Gastrocnemius medialis (tissue), 4 donors: Measurements from ENCODE around the gene CTNNA2. TPM values are rescaled to one million over a fixed set of nuclear protein-coding genes. Genes with fewer than 3 reads are reported as not detected.
A peak's percentile ranks its signal among the peaks of the same experiment; 100 is the strongest.

Experiments
- ATAC-seq, 2 donors: fragments of 150-250 bp; one replicate each; pipeline ENCODE4 v1.9.1; 2016
- DNase-seq, 2 donors: peaks; one replicate each; pipeline ENCODE4 v3.0.0-alpha.2; 2019
- H3K27ac ChIP-seq, 4 donors: fragments of 200-600 bp; sonication (generic); 1 replicate in 1 of 4; 2 replicates in 3 of 4; pipeline ENCODE4 v1.5.1; 2016 to 2018; ENCODE audit warnings: mild to moderate bottlenecking in 2 of 4, moderate library complexity in 1 of 4
- H3K27me3 ChIP-seq, 3 donors: fragments of 200-600 bp; sonication (generic) in 2 of 3; 1 replicate in 1 of 3; 2 replicates in 2 of 3; pipeline versions ENCODE4 v1.5.1 to v1.6.0; 2016 to 2019; ENCODE audit warnings: mild to moderate bottlenecking in 1 of 3, moderate library complexity in 1 of 3
- H3K36me3 ChIP-seq, 2 donors: fragments of 200-600 bp; sonication (generic) in 1 of 2; one replicate each; pipeline ENCODE4 v1.5.1; 2017 to 2018
- H3K4me1 ChIP-seq, 2 donors: fragments of 200-600 bp; sonication (generic) in 1 of 2; one replicate each; pipeline ENCODE4 v1.5.1; 2016 to 2017; ENCODE audit warnings: mild to moderate bottlenecking in 2 of 2
- H3K4me3 ChIP-seq, 4 donors: fragments of 200-600 bp; sonication (generic) in 3 of 4; 1 replicate in 1 of 4; 2 replicates in 3 of 4; pipeline ENCODE4 v1.5.1; 2016 to 2019; ENCODE audit warnings: mild to moderate bottlenecking in 2 of 4
- H3K9me3 ChIP-seq, 3 donors: fragments of 200-600 bp; sonication (generic) in 2 of 3; 1 replicate in 1 of 3; 2 replicates in 2 of 3; pipeline ENCODE4 v1.5.1; 2016 to 2019
- POLR2A ChIP-seq, 2 donors: fragments of 450-650 bp; IDR thresholded peaks; one replicate each; pipeline ENCODE4 v1.6.1; 2017; ENCODE audit warnings: antibody characterized with exemption in 2 of 2, mild to moderate bottlenecking in 2 of 2, moderate library complexity in 2 of 2
- in situ Hi-C, 4 donors: fragments of 200-750 bp; cut with MboI; loops; one replicate each; pipeline versions ENCODE4 v1.15.0 to v1.8.0; 2017; ENCODE audit warnings: low sequenced_read_pairs in 4 of 4
- intact Hi-C: fragments of 100-400 bp; cut with DNase I; formaldehyde crosslinking; loops from one replicate; pipeline ENCODE4 v1.15.1; 2023; ENCODE audit warnings: low total_unique reads
- total RNA-seq, 4 donors: library from RNA; depleted of rRNA; stranded (reverse); fragments of >200 nt; gene quantifications; one replicate each; pipeline versions ENCODE4 v1.1.0 to v1.2.3, GENCODE V29; 2016
- TF ChIP-seq, protein P1 (sequence below), 5 experiments: fragments of 450-650 bp in 3 of 5; fragments of 200-600 bp in 2 of 5; sonication (generic) in 2 of 5; IDR thresholded peaks in 4 of 5; conservative IDR thresholded peaks in 1 of 5; 1 replicate in 4 of 5; 2 replicates in 1 of 5; pipeline ENCODE4 v1.5.1; 2016 to 2019; ENCODE audit warnings: antibody characterized with exemption in 5 of 5, mild to moderate bottlenecking in 3 of 5, moderate library complexity in 3 of 5

Gene CTNNA2
- total RNA-seq, 4 donors from 2014 or later = not detected

DNA sequence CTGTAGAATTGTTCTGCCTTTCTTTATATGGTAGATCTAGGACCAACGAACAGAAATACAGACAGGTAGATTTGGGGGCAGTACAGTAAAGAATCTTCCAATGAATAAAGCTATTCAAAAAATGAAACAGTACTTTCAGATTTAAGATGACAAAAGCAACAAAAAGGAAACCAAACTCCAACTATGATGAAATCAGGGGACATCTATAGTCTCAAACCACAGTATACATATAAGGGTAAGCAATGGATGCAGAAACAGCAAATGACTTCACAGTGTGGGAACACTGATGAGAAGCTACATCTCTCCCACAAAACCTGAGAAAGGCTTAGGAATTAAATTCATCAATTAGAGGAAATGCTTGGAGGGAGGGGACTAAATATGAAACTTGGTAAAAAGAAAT, 202.5 kb downstream of the CTNNA2 start:
- Histone ChIP-seq H3K9me3 (no peaks in the 10 kb centered on the region), H3K36me3 (no peaks in the 10 kb centered on the region), H3K27me3 (no peaks in the 10 kb centered on the region), H3K4me1 (no peaks in the 10 kb centered on the region), H3K27ac (no peak overlapping the region), H3K4me3 (no peak overlapping the region)
- intact Hi-C loops = no loop called here
- no peak for TF ChIP-seq POLR2A (IDR thresholded peaks at IDR 0.05)
- TF ChIP-seq, protein P1, sequence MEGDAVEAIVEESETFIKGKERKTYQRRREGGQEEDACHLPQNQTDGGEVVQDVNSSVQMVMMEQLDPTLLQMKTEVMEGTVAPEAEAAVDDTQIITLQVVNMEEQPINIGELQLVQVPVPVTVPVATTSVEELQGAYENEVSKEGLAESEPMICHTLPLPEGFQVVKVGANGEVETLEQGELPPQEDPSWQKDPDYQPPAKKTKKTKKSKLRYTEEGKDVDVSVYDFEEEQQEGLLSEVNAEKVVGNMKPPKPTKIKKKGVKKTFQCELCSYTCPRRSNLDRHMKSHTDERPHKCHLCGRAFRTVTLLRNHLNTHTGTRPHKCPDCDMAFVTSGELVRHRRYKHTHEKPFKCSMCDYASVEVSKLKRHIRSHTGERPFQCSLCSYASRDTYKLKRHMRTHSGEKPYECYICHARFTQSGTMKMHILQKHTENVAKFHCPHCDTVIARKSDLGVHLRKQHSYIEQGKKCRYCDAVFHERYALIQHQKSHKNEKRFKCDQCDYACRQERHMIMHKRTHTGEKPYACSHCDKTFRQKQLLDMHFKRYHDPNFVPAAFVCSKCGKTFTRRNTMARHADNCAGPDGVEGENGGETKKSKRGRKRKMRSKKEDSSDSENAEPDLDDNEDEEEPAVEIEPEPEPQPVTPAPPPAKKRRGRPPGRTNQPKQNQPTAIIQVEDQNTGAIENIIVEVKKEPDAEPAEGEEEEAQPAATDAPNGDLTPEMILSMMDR (IDR thresholded peaks at IDR 0.05 in 4 of 5, conservative IDR thresholded peaks at IDR 0.05 in 1 of 5) = no peak
- ATAC-seq (no peak), DNase-seq (no peak)
- in situ Hi-C loops = no loop called here

DNA sequence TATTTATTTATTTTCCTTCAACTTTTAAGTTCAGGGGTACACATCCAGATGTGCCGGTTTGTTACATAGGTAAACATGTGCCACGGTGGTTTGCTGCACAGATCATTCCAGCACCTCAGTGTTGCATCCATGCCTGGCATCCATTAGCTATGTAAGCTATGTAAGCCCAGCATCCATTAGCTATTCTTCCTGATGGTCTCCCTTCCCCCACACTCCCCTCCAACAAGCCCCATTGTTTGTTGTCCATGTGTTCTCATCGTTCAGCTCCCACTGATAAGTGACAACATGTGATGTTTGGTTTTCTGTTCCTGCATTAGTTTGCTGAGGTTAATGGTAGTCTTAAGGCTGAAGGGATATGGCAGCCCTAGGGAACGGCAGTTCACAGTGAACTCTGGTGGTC, 203.4 kb downstream of the CTNNA2 start:
- no peak for ATAC-seq
- intact Hi-C loops (no loop called here), in situ Hi-C loops (no loop called here)
- H3K36me3 ChIP-seq = no peaks in the 10 kb centered on the region
- H3K27ac ChIP-seq = no peak overlapping the region
- DNase-seq = no peak
- H3K9me3 ChIP-seq = no peaks in the 10 kb centered on the region
- no peaks in the 10 kb centered on the region for H3K27me3 ChIP-seq
- TF ChIP-seq, protein P1 (IDR thresholded peaks at IDR 0.05 in 4 of 5, conservative IDR thresholded peaks at IDR 0.05 in 1 of 5) = no peak
- TF ChIP-seq POLR2A (IDR thresholded peaks at IDR 0.05) = no peak
- H3K4me1 ChIP-seq = no peaks in the 10 kb centered on the region
- no peak overlapping the region for H3K4me3 ChIP-seq

DNA sequence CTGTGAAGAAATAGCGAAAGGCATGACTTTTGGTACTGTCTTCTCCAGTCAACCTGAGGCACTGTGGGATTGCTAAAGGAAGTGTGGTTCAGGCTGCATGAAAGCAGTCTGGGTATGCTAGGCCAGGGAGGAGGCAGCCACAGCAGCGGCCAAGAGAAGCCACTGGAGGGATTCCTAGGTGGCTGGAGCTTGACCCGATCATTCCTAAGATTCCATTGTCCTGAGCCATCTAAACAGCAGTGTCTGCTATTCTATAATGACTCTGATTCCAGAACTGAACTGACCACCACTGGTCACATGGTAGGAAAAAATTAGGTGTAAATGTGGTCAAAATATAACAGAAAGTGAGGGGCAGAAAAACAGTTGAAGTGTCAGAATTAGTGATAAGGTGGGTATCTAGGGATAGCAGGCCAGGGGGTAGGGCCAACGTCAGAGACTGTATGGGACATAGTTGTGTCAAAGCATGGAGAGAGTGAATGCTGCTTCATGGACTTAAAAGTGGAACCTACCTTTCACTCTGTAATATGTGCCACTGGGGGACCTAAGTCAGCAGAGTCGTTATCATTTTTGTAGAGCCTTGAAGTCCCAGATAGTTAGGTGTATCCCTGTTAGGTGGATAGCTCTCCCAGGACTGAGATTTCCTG, 204.6 kb downstream of the CTNNA2 start:
- Histone ChIP-seq H3K27me3 (no peaks in the 10 kb centered on the region), H3K36me3 (no peaks in the 10 kb centered on the region), H3K4me1 (no peaks in the 10 kb centered on the region), H3K4me3 (no peak overlapping the region), H3K9me3 (no peaks in the 10 kb centered on the region), H3K27ac (no peak overlapping the region)
- intact Hi-C loops (no loop called here), in situ Hi-C loops (no loop called here)
- ATAC-seq (no peak), DNase-seq (peak in 1 of 2 donors; percentile 11)
- TF ChIP-seq, protein P1 (IDR thresholded peaks at IDR 0.05 in 4 of 5, conservative IDR thresholded peaks at IDR 0.05 in 1 of 5) = no peak
- TF ChIP-seq POLR2A (IDR thresholded peaks at IDR 0.05) = no peak

DNA sequence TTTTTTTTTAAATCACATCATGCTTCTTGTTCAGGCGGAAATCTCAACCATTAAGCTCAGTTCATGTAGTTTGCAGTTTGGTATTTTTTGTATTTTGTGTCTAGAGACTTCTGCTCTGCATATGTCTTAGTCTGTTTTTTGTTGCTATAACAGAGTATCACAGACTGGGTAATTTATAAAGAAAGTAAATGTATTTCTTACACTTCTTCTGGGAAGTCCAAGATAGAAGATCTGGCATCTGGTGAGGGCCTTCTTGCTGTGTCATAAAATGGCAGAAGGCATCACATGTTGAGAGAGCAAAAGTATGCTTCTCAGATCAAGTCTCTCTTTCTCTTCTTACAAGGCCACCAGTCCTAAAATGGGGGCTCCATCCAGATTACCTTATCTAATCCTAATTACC, 208.2 kb downstream of the CTNNA2 start:
- TF ChIP-seq, protein P1 (IDR thresholded peaks at IDR 0.05 in 4 of 5, conservative IDR thresholded peaks at IDR 0.05 in 1 of 5) = no peak
- intact Hi-C loops = no loop called here
- no peaks in the 10 kb centered on the region for H3K9me3 ChIP-seq
- no peaks in the 10 kb centered on the region for H3K27me3 ChIP-seq
- DNase-seq (no peak), ATAC-seq (no peak)
- H3K4me1 ChIP-seq = no peaks in the 10 kb centered on the region
- in situ Hi-C loops = no loop called here
- H3K4me3 ChIP-seq = no peak overlapping the region
- no peak overlapping the region for H3K27ac ChIP-seq
- no peaks in the 10 kb centered on the region for H3K36me3 ChIP-seq

DNA sequence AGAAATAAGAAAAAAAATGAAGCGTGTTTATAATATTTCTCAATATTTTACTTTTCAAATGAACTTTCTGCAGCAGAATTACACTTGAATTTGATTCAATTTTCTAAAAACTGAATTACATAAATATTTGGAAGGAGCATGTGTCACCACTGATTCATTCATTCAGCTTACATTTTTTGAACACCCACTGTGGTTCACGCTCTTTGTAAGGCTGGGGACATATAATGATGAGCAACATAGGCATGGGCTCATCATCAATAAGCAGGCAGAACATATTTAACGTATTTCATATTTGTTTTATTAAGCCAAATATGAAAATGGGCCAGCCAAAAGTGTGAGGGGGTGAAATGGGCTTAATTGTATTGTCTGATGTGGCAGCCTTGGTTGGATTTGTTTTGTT, 209.1 kb downstream of the CTNNA2 start:
- Histone ChIP-seq H3K36me3 (no peaks in the 10 kb centered on the region), H3K4me1 (no peaks in the 10 kb centered on the region), H3K27me3 (no peaks in the 10 kb centered on the region), H3K4me3 (no peak overlapping the region), H3K9me3 (no peaks in the 10 kb centered on the region), H3K27ac (no peak overlapping the region)
- TF ChIP-seq POLR2A (IDR thresholded peaks at IDR 0.05) = no peak
- TF ChIP-seq, protein P1 (IDR thresholded peaks at IDR 0.05 in 4 of 5, conservative IDR thresholded peaks at IDR 0.05 in 1 of 5) = no peak
- intact Hi-C loops (no loop called here), in situ Hi-C loops (no loop called here)
- ATAC-seq (no peak), DNase-seq (no peak)
